Right cardiac atrium (tissue), 5 donors: ENCODE measurements around the gene SLC6A3. TPM values are rescaled to one million over a fixed set of nuclear protein-coding genes. Genes with fewer than 3 reads are reported as not detected.

Source experiments
- ATAC-seq, 2 donors: fragments of 200-7000 bp; cut with Tn5 transposase; one replicate each; pipeline versions ENCODE4 v1.8.0 to v1.9.1; 2020; ENCODE audit warnings: moderate library complexity in 2 of 2, mild to moderate bottlenecking in 1 of 2
- DNase-seq, 3 donors: peaks; one replicate each; pipeline ENCODE4 v3.0.0-alpha.2; 2020
- H3K27ac ChIP-seq: one replicate; pipeline ENCODE4 v1.5.1; 2013; ENCODE audit warnings: mild to moderate bottlenecking, low read length, control low read depth, moderate library complexity
- H3K27me3 ChIP-seq: one replicate; pipeline ENCODE4 v1.6.1; 2013; ENCODE audit not compliant: control insufficient read depth, insufficient read depth
- H3K4me1 ChIP-seq: one replicate; pipeline ENCODE4 v1.6.1; 2013; ENCODE audit warnings: low read length; ENCODE audit not compliant: control insufficient read depth, insufficient read depth
- H3K4me3 ChIP-seq: one replicate; pipeline ENCODE4 v1.5.1; 2013; ENCODE audit warnings: low read length, control low read depth
- H3K9me3 ChIP-seq: one replicate; pipeline ENCODE4 v1.6.1; 2013; ENCODE audit warnings: low read length; ENCODE audit not compliant: control insufficient read depth
- WGBS: extraction: QIAGEN DNeasy Blood & Tissue Kit; methylation state at CpG from one replicate; pipeline ENCODE4 v1.1.7; 2013; 5-methylcytosine and 5-hydroxymethylcytosine counted together
- intact Hi-C, 4 donors: fragments of 100-400 bp; cut with DNase I; formaldehyde crosslinking; loops; one replicate each; pipeline versions ENCODE4 v1.11.0 to v1.14.0; 2022 to 2023
- long read RNA-seq, 4 donors: library from polyadenylated mRNA; unstranded; transcript quantifications; one replicate each; pipeline ENCODE4 v2.0.0, GENCODE V29; 2020 to 2021
- polyA plus RNA-seq: library from polyadenylated mRNA; stranded (reverse); fragments of 200-250 nt; gene quantifications from one replicate; pipeline ENCODE4 v1.2.3, GENCODE V29; 2013
- total RNA-seq, 4 donors: library from RNA; stranded (reverse); fragmentation: NEBNext Ultra II Directional; extraction: Animal tissue kit (Norgen Biotek cat#: 25700); gene quantifications; one replicate each; pipeline ENCODE4 v1.2.1, GENCODE V29; 2021
- donor health status: healthy with polysubstance abuse.
- donor health status: DM: no; HTN: yes; CAD: no.
- donor health status: DM: no; HTN: no; CAD: no.
- donor health status: DM: no; HTN: yes; CAD: no; lungs with severe emphysema.
- donor health status: DM: yes; HTN: yes; CAD: no.

SLC6A3 gene
- total RNA-seq (not detected), polyA plus RNA-seq (not detected)
- long read RNA-seq, donor 1: 0 reads
- long read RNA-seq, donor 2: 0 reads
- long read RNA-seq, donor 3: 0 reads
- long read RNA-seq, donor 4: 0 reads

GRCh38 chr5:1445313-1445688 is at the start of gene SLC6A3:
SLC6A3 (minus strand) TSS chr5:1445440; CDS start chr5:1443197, 2,243 bp downstream.
- H3K27ac ChIP-seq: no peak within 1 kb of the TSS
- no peaks in the 10 kb centered on the region for H3K27me3 ChIP-seq
- intact Hi-C loops: no loop called here
- ATAC-seq: peak; percentile 44 to 71
- H3K4me1 ChIP-seq: no peaks in the 10 kb centered on the region
- DNase-seq: peak in 2 of 3 donors; percentile 46 to 75
- 2% methylated on average over 52 of the region's 52 CpGs for WGBS
- H3K9me3 ChIP-seq: no peaks in the 10 kb centered on the region
- peak within 1 kb of the TSS; percentile 5 for H3K4me3 ChIP-seq

GRCh38 chr5:1493941-1494340 is 48.7 kb upstream of the SLC6A3 start:
- no peaks in the 10 kb centered on the region for H3K4me1 ChIP-seq
- DNase-seq (no peak), ATAC-seq (no peak)
- no peak overlapping the region for H3K4me3 ChIP-seq
- H3K27ac ChIP-seq: no peak overlapping the region
- H3K9me3 ChIP-seq: no peaks in the 10 kb centered on the region
- no peaks in the 10 kb centered on the region for H3K27me3 ChIP-seq
- intact Hi-C loops: no loop called here
- 85% methylated on average over 12 of the region's 12 CpGs for WGBS

- no peak overlapping the region for H3K27ac ChIP-seq
- H3K9me3 ChIP-seq: no peaks in the 10 kb centered on the region
- H3K27me3 ChIP-seq: no peaks in the 10 kb centered on the region
- 93% methylated on average over 16 of the region's 16 CpGs for WGBS
- ATAC-seq (no peak), DNase-seq (no peak)
- no peaks in the 10 kb centered on the region for H3K4me1 ChIP-seq
- intact Hi-C loops: no loop called here
- no peak overlapping the region for H3K4me3 ChIP-seq
Measured at GRCh38 chr5:1493413-1493812, 48.2 kb upstream of the SLC6A3 start.

GRCh38 chr5:1492757-1493156 is 47.5 kb upstream of the SLC6A3 start:
- Histone ChIP-seq H3K4me1 (no peaks in the 10 kb centered on the region), H3K4me3 (no peak overlapping the region), H3K27me3 (no peaks in the 10 kb centered on the region), H3K27ac (no peak overlapping the region), H3K9me3 (no peaks in the 10 kb centered on the region)
- intact Hi-C loops: no loop called here
- no peak for DNase-seq
- WGBS: 87% methylated on average over 12 of the region's 12 CpGs
- ATAC-seq: no peak

GRCh38 chr5:1490376-1490775 is 45.1 kb upstream of the SLC6A3 start:
- Histone ChIP-seq H3K4me3 (no peak overlapping the region), H3K4me1 (no peaks in the 10 kb centered on the region), H3K27me3 (no peaks in the 10 kb centered on the region), H3K9me3 (no peaks in the 10 kb centered on the region), H3K27ac (no peak overlapping the region)
- DNase-seq (no peak), ATAC-seq (no peak)
- 85% methylated on average over 12 of the region's 12 CpGs for WGBS
- intact Hi-C loops: no loop called here

GRCh38 chr5:1489754-1490153 is 44.5 kb upstream of the SLC6A3 start:
- intact Hi-C loops: no loop called here

GRCh38 chr5:1488882-1489680 is 43.8 kb upstream of the SLC6A3 start:
- 85% methylated on average over 14 of the region's 14 CpGs for WGBS
- H3K27ac ChIP-seq: no peak overlapping the region
- DNase-seq (peak in 1 of 3 donors; percentile 27), ATAC-seq (no peak)
- H3K4me1 ChIP-seq: no peaks in the 10 kb centered on the region
- no peaks in the 10 kb centered on the region for H3K9me3 ChIP-seq
- H3K27me3 ChIP-seq: no peaks in the 10 kb centered on the region
- H3K4me3 ChIP-seq: no peak overlapping the region
- intact Hi-C loops: no loop called here

More at GRCh38 chr5:1489754-1490153, 44.5 kb upstream of the SLC6A3 start:
- 93% methylated on average over 18 of the region's 18 CpGs for WGBS
- H3K4me1 ChIP-seq: no peaks in the 10 kb centered on the region
- ATAC-seq: no peak
- no peaks in the 10 kb centered on the region for H3K27me3 ChIP-seq
- DNase-seq: no peak
- no peak overlapping the region for H3K4me3 ChIP-seq
- H3K27ac ChIP-seq: no peak overlapping the region
- H3K9me3 ChIP-seq: no peaks in the 10 kb centered on the region

- 91% methylated on average over 27 of the region's 27 CpGs for WGBS
- intact Hi-C loops: no loop called here
- ATAC-seq: no peak
Measured at GRCh38 chr5:1487079-1487764, 42.0 kb upstream of the SLC6A3 start.

GRCh38 chr5:1486271-1486670 is 41.0 kb upstream of the SLC6A3 start:
- Histone ChIP-seq H3K27ac (no peak overlapping the region), H3K4me1 (no peaks in the 10 kb centered on the region), H3K27me3 (no peaks in the 10 kb centered on the region), H3K9me3 (no peaks in the 10 kb centered on the region), H3K4me3 (no peak overlapping the region)
- 94% methylated on average over 13 of the region's 13 CpGs for WGBS
- ATAC-seq (no peak), DNase-seq (peak in 2 of 3 donors; percentile 16 to 18)
- intact Hi-C loops: no loop called here

More at GRCh38 chr5:1487079-1487764, 42.0 kb upstream of the SLC6A3 start:
- Histone ChIP-seq H3K27ac (no peak overlapping the region), H3K27me3 (no peaks in the 10 kb centered on the region), H3K4me1 (no peaks in the 10 kb centered on the region), H3K4me3 (no peak overlapping the region), H3K9me3 (no peaks in the 10 kb centered on the region)
- peak in 1 of 3 donors; percentile 25 for DNase-seq

GRCh38 chr5:1485579-1486118 is 40.4 kb upstream of the SLC6A3 start:
- ATAC-seq: no peak
- 91% methylated on average over 15 of the region's 15 CpGs for WGBS
- intact Hi-C loops: no loop called here

More at GRCh38 chr5:1485579-1486118, 40.4 kb upstream of the SLC6A3 start:
- Histone ChIP-seq H3K4me1 (no peaks in the 10 kb centered on the region), H3K27me3 (no peaks in the 10 kb centered on the region), H3K27ac (no peak overlapping the region), H3K9me3 (no peaks in the 10 kb centered on the region), H3K4me3 (no peak overlapping the region)
- peak in 2 of 3 donors; percentile 28 to 52 for DNase-seq
